GM19043 (cell line): ENCODE data around the gene SC5D.

Experiments used
- ATAC-seq: cut with Tn5 transposase; IDR thresholded peaks from one replicate; pipeline ENCODE4 v1.9.1; 2021; ENCODE audit warnings: low read depth; ENCODE audit not compliant: unreplicated experiment

Gene SC5D

GRCh38 chr11:121328176-121328966, 35.8 kb downstream of the SC5D start:
- ATAC-seq, result no peak

- no peak for ATAC-seq
Measured at GRCh38 chr11:121328967-121329679, 36.6 kb downstream of the SC5D start.

- no peak for ATAC-seq
Measured at GRCh38 chr11:121329781-121330395, 37.3 kb downstream of the SC5D start.

- ATAC-seq, result no peak
Measured at GRCh38 chr11:121330614-121331435, 38.3 kb downstream of the SC5D start.

- no peak for ATAC-seq
Measured at GRCh38 chr11:121334973-121335710, 42.6 kb downstream of the SC5D start.

GRCh38 chr11:121336279-121336937, 43.8 kb downstream of the SC5D start:
- ATAC-seq, result no peak

GRCh38 chr11:121337078-121337477, 44.5 kb downstream of the SC5D start:
- peak; percentile 39 for ATAC-seq

GRCh38 chr11:121337740-121338272, 45.2 kb downstream of the SC5D start:
- ATAC-seq, result no peak

- ATAC-seq, result no peak
Measured at GRCh38 chr11:121338536-121338935, 46.0 kb downstream of the SC5D start.

GRCh38 chr11:121340032-121340580, 47.5 kb downstream of the SC5D start:
- ATAC-seq, result no peak

- ATAC-seq, result no peak
Measured at GRCh38 chr11:121341609-121342008, 49.0 kb downstream of the SC5D start.

- ATAC-seq, result no peak
Measured at GRCh38 chr11:121344824-121345223, 52.3 kb downstream of the SC5D start.

- ATAC-seq, result no peak
Measured at GRCh38 chr11:121347094-121347493, 54.5 kb downstream of the SC5D start.

GRCh38 chr11:121347813-121348212, 55.2 kb downstream of the SC5D start:
- no peak for ATAC-seq

- no peak for ATAC-seq
Measured at GRCh38 chr11:121348220-121348875, 55.8 kb downstream of the SC5D start.

GRCh38 chr11:121349790-121350189, 57.2 kb downstream of the SC5D start:
- no peak for ATAC-seq

- no peak for ATAC-seq
Measured at GRCh38 chr11:121350314-121351082, 57.9 kb downstream of the SC5D start.
